HG02763 (cell line): ENCODE results near the gene RASD1.

Source experiments
- ATAC-seq: cut with Tn5 transposase; IDR thresholded peaks from one replicate; pipeline ENCODE4 v1.9.1; 2021; ENCODE audit warnings: mild to moderate bottlenecking, moderate library complexity; ENCODE audit not compliant: unreplicated experiment

Gene RASD1

DNA sequence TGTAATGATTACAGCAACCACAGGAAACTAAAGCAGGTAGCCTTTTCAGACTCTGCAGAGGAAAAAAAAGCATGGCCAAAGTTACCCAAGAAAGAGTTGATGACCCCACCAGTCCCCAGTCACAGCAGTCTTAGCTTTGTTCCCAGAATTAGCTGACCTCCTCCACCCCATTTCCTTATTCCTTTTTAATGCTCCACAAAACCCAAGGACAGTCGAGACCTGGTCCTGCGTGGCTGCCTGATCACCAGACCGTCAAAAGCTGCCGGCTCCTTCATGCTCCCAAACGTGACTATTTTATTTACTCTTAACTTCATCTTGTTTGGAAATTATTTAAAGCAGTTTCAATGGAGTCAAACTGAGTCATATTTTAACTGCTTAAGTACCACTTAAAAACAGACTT lies 48.1 kb downstream of the RASD1 start:
- no peak for ATAC-seq

DNA sequence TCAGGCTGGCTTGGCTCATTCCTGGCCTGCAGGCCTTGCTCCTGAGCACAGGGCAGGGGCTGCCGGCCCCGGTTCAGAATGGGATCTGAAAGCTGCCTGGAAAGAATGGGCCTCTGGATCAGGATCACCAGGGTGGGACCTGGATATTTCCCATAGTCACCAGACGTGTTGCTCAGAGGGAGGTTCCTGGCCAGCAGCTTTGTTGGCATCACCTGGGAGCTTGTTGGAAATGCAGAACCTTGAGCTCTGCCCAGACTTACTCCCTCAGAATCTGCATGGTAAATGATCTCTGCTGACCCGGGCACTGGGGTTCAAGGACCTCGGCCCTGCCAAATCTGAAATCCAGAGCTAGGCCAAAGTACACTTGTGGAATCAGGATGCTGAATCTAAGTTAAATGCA lies 48.9 kb downstream of the RASD1 start:
- ATAC-seq, result no peak

DNA sequence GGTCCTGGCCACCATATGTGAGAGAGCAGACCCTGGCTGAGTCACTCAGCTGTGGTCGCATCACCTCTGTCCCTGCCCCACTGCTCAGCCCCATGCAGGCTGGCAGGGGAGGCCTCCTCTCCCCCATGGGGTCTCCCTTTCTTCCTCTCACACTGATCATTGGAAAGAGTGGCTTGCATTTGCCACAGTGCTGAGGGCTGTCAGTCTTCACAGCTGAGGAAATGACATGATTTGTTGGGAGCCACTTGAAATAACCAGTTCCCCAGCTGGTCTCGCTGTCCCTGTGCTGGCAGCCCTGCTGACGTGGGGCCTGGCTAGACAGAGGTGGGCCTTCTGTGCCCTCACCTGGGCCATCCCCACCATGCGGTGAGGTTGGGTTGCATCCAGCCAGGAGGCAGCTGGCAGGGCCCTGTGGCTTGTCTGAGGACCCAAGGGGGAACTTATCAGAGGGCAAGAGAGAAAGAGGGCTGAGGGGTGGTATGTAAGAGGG lies 49.5 kb downstream of the RASD1 start:
- no peak for ATAC-seq

DNA sequence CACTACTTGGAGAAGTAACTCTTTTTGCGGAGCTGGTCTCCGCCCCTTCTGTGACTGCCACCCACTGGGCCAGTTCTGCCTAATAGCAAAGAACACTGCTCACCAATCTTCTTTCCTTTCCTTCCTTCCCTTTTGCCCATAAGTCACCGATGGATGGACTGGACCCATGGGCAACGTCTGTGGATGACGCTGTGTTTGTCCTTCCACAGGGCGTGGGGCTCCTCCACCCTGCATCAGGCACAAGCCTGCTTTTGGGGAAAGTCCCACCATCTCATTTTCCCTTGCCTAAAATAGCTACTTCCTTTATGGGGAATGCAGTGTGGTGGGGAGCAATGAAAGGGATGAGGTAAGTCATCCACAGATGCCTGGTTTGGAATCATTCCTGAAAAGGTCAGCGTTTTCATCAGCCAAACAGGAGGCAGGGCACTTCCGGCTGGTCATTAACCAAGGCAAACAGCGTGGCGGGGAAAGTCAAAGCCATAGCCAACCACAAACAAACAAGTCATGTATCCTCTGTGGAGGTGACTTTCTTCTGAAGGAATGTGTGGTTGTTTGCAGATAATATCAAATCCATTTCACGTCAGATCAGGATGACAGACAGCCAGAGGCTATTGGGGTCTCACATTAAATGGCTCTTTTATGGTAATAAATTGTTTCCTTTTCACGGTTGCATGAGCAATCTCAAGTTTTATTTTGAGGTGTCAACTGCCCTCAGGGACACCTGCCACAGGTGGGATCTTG lies 50.1 kb downstream of the RASD1 start:
- no peak for ATAC-seq

DNA sequence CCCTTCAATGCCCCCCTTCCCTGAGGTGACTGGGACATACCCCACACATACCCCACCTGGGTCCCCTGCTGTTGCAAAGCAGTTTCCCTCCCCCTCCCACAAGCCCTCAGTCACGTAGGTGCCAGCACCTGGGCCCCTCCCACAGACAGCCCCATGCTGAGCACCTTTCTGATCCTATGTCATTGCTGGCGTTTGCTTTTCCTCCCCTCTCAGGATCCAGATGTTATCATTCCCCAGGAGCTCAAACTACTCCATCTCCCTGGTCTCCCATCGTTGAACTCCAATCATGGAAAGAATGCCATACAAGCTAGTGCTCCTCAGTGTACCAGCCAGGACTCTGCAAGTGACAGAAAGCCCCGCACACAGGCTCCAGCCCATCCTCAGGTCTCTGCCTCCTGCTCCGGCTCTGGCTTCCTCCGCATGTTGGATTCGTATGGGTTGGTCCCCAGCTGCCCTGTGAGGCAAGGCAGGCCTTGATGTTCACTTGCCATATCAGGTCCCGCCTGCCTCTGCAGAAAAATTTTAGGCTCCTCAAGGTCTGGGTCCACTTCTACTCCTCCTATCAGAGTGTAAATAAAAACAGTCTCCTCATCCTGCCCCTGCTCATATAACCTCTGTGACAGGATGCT lies 50.8 kb downstream of the RASD1 start:
- ATAC-seq, result no peak
